Neural cell (in vitro differentiated cells): ENCODE data around the gene PPIG.
"Not testable (repeated sequence)": the region's sequence is repeated elsewhere in the genome, so short reads cannot be mapped to it uniquely, and the experiment has no call there.

Source experiments
- CTCF ChIP-seq: fragments of 450-650 bp; IDR thresholded peaks from 2 replicates; pipeline ENCODE4 v1.5.1; 2014; ENCODE audit warnings: antibody characterized with exemption, mild to moderate bottlenecking, moderate library complexity; ENCODE audit not compliant: poor library complexity, severe bottlenecking
- EP300 ChIP-seq: fragments of 450-650 bp; conservative IDR thresholded peaks from 2 replicates; pipeline ENCODE4 v1.6.1; 2014; ENCODE audit warnings: antibody characterized with exemption, mild to moderate bottlenecking, moderate library complexity; ENCODE audit not compliant: poor library complexity, severe bottlenecking
- EZH2 ChIP-seq: fragments of 200-600, 300-800 bp; shearing (Covaris generic), sonication (generic); IDR thresholded peaks from 2 replicates; pipeline ENCODE4 v1.6.1; 2014; ENCODE audit warnings: antibody characterized with exemption, low read length, borderline replicate concordance, mild to moderate bottlenecking; ENCODE audit not compliant: insufficient read depth, poor library complexity, severe bottlenecking
- MXI1 ChIP-seq: fragments of 450-650 bp; conservative IDR thresholded peaks from 2 replicates; pipeline ENCODE4 v1.6.1; 2014; ENCODE audit warnings: antibody characterized with exemption, mild to moderate bottlenecking; ENCODE audit not compliant: poor library complexity, severe bottlenecking
- POLR2AphosphoS5 ChIP-seq: IDR thresholded peaks from 2 replicates; pipeline ENCODE4 v1.6.1; 2012
- RAD21 ChIP-seq: fragments of 450-650 bp; conservative IDR thresholded peaks from 2 replicates; pipeline ENCODE4 v1.6.1; 2014; ENCODE audit warnings: antibody characterized with exemption, mild to moderate bottlenecking, moderate library complexity
- REST ChIP-seq: IDR thresholded peaks from 2 replicates; pipeline ENCODE4 v1.6.1; 2012; ENCODE audit warnings: borderline replicate concordance
- SMC3 ChIP-seq: fragments of 450-650 bp; conservative IDR thresholded peaks from 2 replicates; pipeline ENCODE4 v1.6.1; 2014; ENCODE audit warnings: antibody characterized with exemption, mild to moderate bottlenecking, moderate library complexity; ENCODE audit not compliant: poor library complexity
- TAF1 ChIP-seq: IDR thresholded peaks from 2 replicates; pipeline ENCODE4 v1.6.1; 2012; ENCODE audit warnings: low read depth

- TF ChIP-seq CTCF, EP300, REST, EZH2, RAD21, TAF1, POLR2AphosphoS5, SMC3, MXI1: not testable (repeated sequence)
Observed at GRCh38 chr2:169684712-169685111, 100.6 kb downstream of the PPIG start.
